Type B pancreatic cell (in vitro differentiated cells): ENCODE data around the gene XYLT1. TPM values are rescaled to one million over a fixed set of nuclear protein-coding genes. Genes with fewer than 3 reads are reported as not detected.

ENCODE experiments used
- DNase-seq: peaks from one replicate; pipeline ENCODE4 v3.0.0; 2021; ENCODE audit warnings: mixed read lengths; ENCODE audit not compliant: unreplicated experiment; ENCODE audit errors: extremely low spot score
- H3K27ac Mint-ChIP-seq: 2 replicates; pipeline ENCODE4 v1.8.0; 2021; ENCODE audit warnings: mild to moderate bottlenecking, mixed read lengths
- H3K27me3 Mint-ChIP-seq: 2 replicates; pipeline ENCODE4 v1.8.0; 2021; ENCODE audit warnings: mixed read lengths
- H3K36me3 Mint-ChIP-seq: 2 replicates; pipeline ENCODE4 v1.8.0; 2021; ENCODE audit warnings: mixed read lengths
- H3K4me1 Mint-ChIP-seq: one replicate; pipeline ENCODE4 v1.8.0; 2021; ENCODE audit warnings: mixed read lengths; ENCODE audit not compliant: unreplicated experiment
- H3K4me3 Mint-ChIP-seq: 2 replicates; pipeline ENCODE4 v1.8.0; 2021; ENCODE audit warnings: mild to moderate bottlenecking, mixed read lengths
- H3K9me3 Mint-ChIP-seq: 2 replicates; pipeline ENCODE4 v1.8.0; 2021; ENCODE audit warnings: mixed read lengths
- total RNA-seq: library from RNA; stranded (reverse); gene quantifications from 2 replicates; pipeline ENCODE4 v1.2.1, GENCODE V29; 2021; ENCODE audit warnings: low replicate concordance
- TF ChIP-seq, protein P1 (sequence below): fragments of 200-600 bp; sonication (generic); conservative IDR thresholded peaks from 2 replicates; pipeline ENCODE4 v1.5.0; 2021; ENCODE audit warnings: antibody characterized with exemption, mild to moderate bottlenecking

The XYLT1 gene
- total RNA-seq, 1 donor from 2014 or later = 14.9 TPM

GRCh38 chr16:17258848-17259713, 211.7 kb downstream of the XYLT1 start:
- no peaks in the 10 kb centered on the region for H3K9me3 Mint-ChIP-seq
- no peaks in the 10 kb centered on the region for H3K4me1 Mint-ChIP-seq
- H3K27ac Mint-ChIP-seq = no peak overlapping the region
- TF ChIP-seq, protein P1, sequence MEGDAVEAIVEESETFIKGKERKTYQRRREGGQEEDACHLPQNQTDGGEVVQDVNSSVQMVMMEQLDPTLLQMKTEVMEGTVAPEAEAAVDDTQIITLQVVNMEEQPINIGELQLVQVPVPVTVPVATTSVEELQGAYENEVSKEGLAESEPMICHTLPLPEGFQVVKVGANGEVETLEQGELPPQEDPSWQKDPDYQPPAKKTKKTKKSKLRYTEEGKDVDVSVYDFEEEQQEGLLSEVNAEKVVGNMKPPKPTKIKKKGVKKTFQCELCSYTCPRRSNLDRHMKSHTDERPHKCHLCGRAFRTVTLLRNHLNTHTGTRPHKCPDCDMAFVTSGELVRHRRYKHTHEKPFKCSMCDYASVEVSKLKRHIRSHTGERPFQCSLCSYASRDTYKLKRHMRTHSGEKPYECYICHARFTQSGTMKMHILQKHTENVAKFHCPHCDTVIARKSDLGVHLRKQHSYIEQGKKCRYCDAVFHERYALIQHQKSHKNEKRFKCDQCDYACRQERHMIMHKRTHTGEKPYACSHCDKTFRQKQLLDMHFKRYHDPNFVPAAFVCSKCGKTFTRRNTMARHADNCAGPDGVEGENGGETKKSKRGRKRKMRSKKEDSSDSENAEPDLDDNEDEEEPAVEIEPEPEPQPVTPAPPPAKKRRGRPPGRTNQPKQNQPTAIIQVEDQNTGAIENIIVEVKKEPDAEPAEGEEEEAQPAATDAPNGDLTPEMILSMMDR = no peak
- H3K27me3 Mint-ChIP-seq = no peaks in the 10 kb centered on the region
- no peaks in the 10 kb centered on the region for H3K36me3 Mint-ChIP-seq
- no peak overlapping the region for H3K4me3 Mint-ChIP-seq
- no peak for DNase-seq

- no peaks in the 10 kb centered on the region for H3K27me3 Mint-ChIP-seq
- H3K9me3 Mint-ChIP-seq = no peaks in the 10 kb centered on the region
- DNase-seq = no peak
- no peak overlapping the region for H3K27ac Mint-ChIP-seq
- H3K4me1 Mint-ChIP-seq = peaks cover under 1% of the 10 kb centered on the region
- no peak overlapping the region for H3K4me3 Mint-ChIP-seq
- TF ChIP-seq, protein P1 = no peak
- no peaks in the 10 kb centered on the region for H3K36me3 Mint-ChIP-seq
These were observed 212.6 kb downstream of the XYLT1 start for GRCh38 chr16:17258077-17258599.

DNA sequence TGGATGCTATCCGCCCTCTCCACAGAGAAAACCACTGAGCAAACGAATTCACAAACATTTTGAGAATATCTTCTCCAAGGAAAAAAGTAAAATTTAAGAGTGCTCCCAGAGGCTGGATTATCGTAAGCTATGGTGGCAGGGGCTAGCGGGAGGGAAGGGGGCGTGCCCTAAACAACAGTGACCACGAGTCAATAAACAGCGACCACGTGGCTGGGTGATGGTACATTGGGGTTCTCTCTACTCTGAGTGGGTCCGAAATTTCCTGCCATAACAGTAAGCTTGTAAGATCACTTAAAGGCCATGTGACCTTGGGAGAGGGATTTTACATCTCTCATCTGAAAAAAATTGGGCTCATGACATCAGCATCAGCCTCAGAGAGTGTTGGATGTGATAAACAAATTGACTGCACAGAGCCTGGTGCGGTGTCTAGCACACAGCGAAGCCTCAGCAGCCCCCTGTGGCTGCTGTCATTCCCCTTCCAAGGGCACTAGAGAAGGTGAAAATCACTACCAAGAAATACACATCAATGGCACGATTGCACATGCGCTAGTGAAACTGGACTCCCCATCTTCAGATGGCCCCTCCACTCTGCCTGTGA, 213.2 kb downstream of the XYLT1 start:
- no peak for DNase-seq
- H3K27ac Mint-ChIP-seq = no peak overlapping the region
- no peaks in the 10 kb centered on the region for H3K36me3 Mint-ChIP-seq
- H3K27me3 Mint-ChIP-seq = no peaks in the 10 kb centered on the region
- H3K4me3 Mint-ChIP-seq = no peak overlapping the region
- H3K9me3 Mint-ChIP-seq = no peaks in the 10 kb centered on the region
- TF ChIP-seq, protein P1 = no peak
- peaks cover 4% of the 10 kb centered on the region for H3K4me1 Mint-ChIP-seq

DNA sequence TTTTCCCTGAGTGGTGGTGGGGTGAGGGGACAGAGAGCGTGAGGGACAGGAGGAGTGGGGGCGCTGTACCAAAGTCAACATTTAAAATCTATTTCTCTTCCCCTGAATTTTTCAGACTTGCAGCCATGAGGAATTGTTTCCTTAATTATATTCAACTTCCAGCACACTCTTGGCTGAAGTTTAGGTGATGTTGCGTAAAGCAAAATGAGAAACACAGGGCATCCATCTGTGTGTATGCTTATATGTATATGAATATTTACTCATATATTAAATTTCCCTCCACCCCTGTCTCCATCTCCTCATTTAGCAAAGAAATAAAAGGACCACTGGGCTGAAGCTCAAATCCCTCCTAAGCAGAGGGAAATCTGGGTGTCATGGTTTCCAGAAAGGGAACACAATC, 218.1 kb downstream of the XYLT1 start:
- Mint-ChIP-seq H3K9me3 (no peaks in the 10 kb centered on the region), H3K4me1 (peaks cover 4% of the 10 kb centered on the region), H3K36me3 (no peaks in the 10 kb centered on the region), H3K27ac (no peak overlapping the region), H3K4me3 (no peak overlapping the region), H3K27me3 (no peaks in the 10 kb centered on the region)
- DNase-seq = no peak
- TF ChIP-seq, protein P1 = no peak

GRCh38 chr16:17252064-17252463, 218.7 kb downstream of the XYLT1 start:
- no peak for DNase-seq
- peaks cover 4% of the 10 kb centered on the region for H3K4me1 Mint-ChIP-seq
- H3K36me3 Mint-ChIP-seq = no peaks in the 10 kb centered on the region
- no peak overlapping the region for H3K27ac Mint-ChIP-seq
- no peak overlapping the region for H3K4me3 Mint-ChIP-seq
- H3K27me3 Mint-ChIP-seq = no peaks in the 10 kb centered on the region
- H3K9me3 Mint-ChIP-seq = no peaks in the 10 kb centered on the region
- TF ChIP-seq, protein P1 = no peak
